ENCODE data around the gene ILF3. TPM values are rescaled to one million over a fixed set of nuclear protein-coding genes. Genes with fewer than 3 reads are reported as not detected.

ILF3 gene
- total and polyA plus RNA-seq, 12 donors, result 75.0 to 254 (median 184) TPM

- H3K36me3 ChIP-seq (replicated peaks in 1 of 2), result peaks cover 0 to 82% of the 10 kb centered on the region in 2 donors
- TF ChIP-seq CTCF (IDR thresholded peaks at IDR 0.05) (no peak), POLR2A (IDR thresholded peaks at IDR 0.05) (no peak)
- H3K27ac ChIP-seq, result no peak overlapping the region
- intact Hi-C loops (cut with DNase I), result no loop called here
- 88 to 93% (median 89%) methylated on average over 13 to 27 of the region's 27 CpGs for WGBS, 4 donors
- DNase-seq, result no peak
- H3K27me3 ChIP-seq, result no peaks in the 10 kb centered on the region
- H3K4me1 ChIP-seq (replicated peaks in 1 of 2), result no peaks in the 10 kb centered on the region
- H3K4me3 ChIP-seq, result no peak overlapping the region
- H3K9me3 ChIP-seq (replicated peaks in 1 of 3), result no peaks in the 10 kb centered on the region
Measured at GRCh38 chr19:10688545-10689280, 34.6 kb downstream of the ILF3 start.

DNA sequence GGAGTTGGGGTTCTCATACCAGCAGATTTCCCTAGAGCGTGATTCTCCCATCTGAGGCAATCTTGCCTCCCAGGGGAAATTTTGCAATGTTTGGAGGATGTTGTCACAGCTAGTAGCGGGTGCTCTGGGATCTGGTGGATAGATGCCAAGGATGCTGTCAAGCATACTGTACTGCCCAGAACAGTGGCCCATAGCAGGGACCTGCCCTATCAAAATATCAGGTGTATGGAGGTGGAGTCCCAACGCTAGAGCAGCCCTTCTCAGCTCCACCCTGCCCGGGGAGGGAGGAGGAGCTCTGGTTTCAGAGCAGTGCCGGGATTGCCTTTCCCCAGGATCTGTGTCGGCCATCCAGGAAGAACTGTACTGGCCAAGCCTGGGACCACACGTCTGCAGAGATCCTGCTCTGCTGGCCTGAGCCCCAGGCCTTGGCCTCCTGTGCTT is 36.2 kb downstream of the ILF3 start:
- Histone ChIP-seq H3K36me3 (replicated peaks in 1 of 2) (peaks cover 0 to 70% of the 10 kb centered on the region in 2 donors), H3K9me3 (replicated peaks in 1 of 3) (no peaks in the 10 kb centered on the region), H3K4me3 (no peak overlapping the region), H3K27me3 (no peaks in the 10 kb centered on the region), H3K27ac (peak overlapping the region in 1 of 5 donors; percentile 12), H3K4me1 (replicated peaks in 1 of 2) (peaks cover 0 to 5% of the 10 kb centered on the region in 2 donors)
- DNase-seq, result peak in 4 of 7 donors; percentile 45 to 66 (median 64)
- intact Hi-C loops (cut with DNase I), result no loop called here
- 46 to 68% (median 54%) methylated on average over 3 to 7 of the region's 7 CpGs for WGBS, 4 donors
- no peak for TF ChIP-seq CTCF (IDR thresholded peaks at IDR 0.05)
- no peak for TF ChIP-seq POLR2A (IDR thresholded peaks at IDR 0.05)

- Histone ChIP-seq H3K4me1 (replicated peaks in 1 of 2) (peaks cover 0 to 10% of the 10 kb centered on the region in 2 donors), H3K9me3 (replicated peaks in 1 of 3) (no peaks in the 10 kb centered on the region), H3K27ac (no peak overlapping the region), H3K4me3 (no peak overlapping the region), H3K27me3 (no peaks in the 10 kb centered on the region), H3K36me3 (replicated peaks in 1 of 2) (peaks cover 0 to 62% of the 10 kb centered on the region in 2 donors)
- intact Hi-C loops (cut with DNase I), result no loop called here
- WGBS, 4 donors, result 80 to 87% (median 86%) methylated on average over 9 to 23 of the region's 23 CpGs
- TF ChIP-seq CTCF (IDR thresholded peaks at IDR 0.05) (no peak), POLR2A (IDR thresholded peaks at IDR 0.05) (no peak)
- no peak for DNase-seq
Measured at GRCh38 chr19:10691178-10691881, 37.2 kb downstream of the ILF3 start.

DNA sequence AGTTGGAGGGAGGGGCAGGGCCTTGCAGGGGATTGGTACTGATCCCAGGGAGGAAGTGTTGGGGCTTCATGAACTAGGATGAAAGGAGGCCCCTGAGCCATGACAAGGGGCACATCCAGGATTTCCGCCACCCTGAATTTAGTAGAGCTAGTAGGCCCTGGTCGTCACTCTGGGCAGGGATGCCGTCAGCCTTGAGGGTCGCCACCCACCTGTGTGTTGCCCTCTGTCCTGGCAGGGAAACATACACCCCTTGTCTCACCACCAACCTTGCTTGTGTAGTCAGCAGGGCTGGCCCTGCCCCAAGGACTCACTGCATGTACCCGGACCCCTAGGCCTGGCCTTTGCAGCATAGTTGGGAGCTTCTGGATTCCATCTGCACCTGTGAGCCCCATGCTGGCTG is 37.7 kb downstream of the ILF3 start:
- no peaks in the 10 kb centered on the region for H3K27me3 ChIP-seq
- TF ChIP-seq POLR2A (IDR thresholded peaks at IDR 0.05) (no peak), CTCF (IDR thresholded peaks at IDR 0.05) (no peak)
- H3K27ac ChIP-seq, result no peak overlapping the region
- no peak overlapping the region for H3K4me3 ChIP-seq
- 82 to 90% (median 84%) methylated on average over 2 to 5 of the region's 5 CpGs for WGBS, 4 donors
- no peak for DNase-seq
- no peaks in the 10 kb centered on the region for H3K9me3 ChIP-seq (replicated peaks in 1 of 3)
- peaks cover 0 to 10% of the 10 kb centered on the region in 2 donors for H3K4me1 ChIP-seq (replicated peaks in 1 of 2)
- intact Hi-C loops (cut with DNase I), result no loop called here
- H3K36me3 ChIP-seq (replicated peaks in 1 of 2), result peaks cover 0 to 57% of the 10 kb centered on the region in 2 donors

Measured in adrenal gland (tissue), 12 donors.